Liver (tissue), 9 donors: ENCODE data around the gene DHX35. TPM values are rescaled to one million over a fixed set of nuclear protein-coding genes. Genes with fewer than 3 reads are reported as not detected.

Source experiments
- DNase-seq: peaks from one replicate; pipeline ENCODE4 v3.0.0-alpha.2; 2017; ENCODE audit warnings: low spot score
- H3K27ac ChIP-seq, 2 donors: one replicate each; pipeline ENCODE4 v1.7.0; 2013; ENCODE audit warnings: inconsistent platforms in 2 of 2, low read length in 2 of 2, control low read depth in 1 of 2, low read depth in 1 of 2, mild to moderate bottlenecking in 1 of 2
- H3K27me3 ChIP-seq, 4 donors: one replicate each; pipeline versions ENCODE4 v1.6.1 to v1.7.0; 2013; ENCODE audit warnings: low read length in 3 of 4, inconsistent platforms in 1 of 4, mild to moderate bottlenecking in 1 of 4, moderate library complexity in 1 of 4; ENCODE audit not compliant: control insufficient read depth in 4 of 4, insufficient read depth in 4 of 4
- H3K36me3 ChIP-seq, 4 donors: one replicate each; pipeline versions ENCODE4 v1.6.1 to v1.7.0; 2013; ENCODE audit warnings: low read length in 3 of 4, mild to moderate bottlenecking in 3 of 4, low read depth in 1 of 4, moderate library complexity in 1 of 4; ENCODE audit not compliant: control insufficient read depth in 4 of 4, insufficient read depth in 3 of 4
- H3K4me1 ChIP-seq, 4 donors: one replicate each; pipeline versions ENCODE4 v1.6.1 to v1.7.0; 2013; ENCODE audit warnings: low read length in 3 of 4, mild to moderate bottlenecking in 3 of 4, moderate library complexity in 1 of 4; ENCODE audit not compliant: control insufficient read depth in 4 of 4, insufficient read depth in 4 of 4
- H3K4me3 ChIP-seq, 3 donors: one replicate each; pipeline versions ENCODE4 v1.6.1 to v1.7.0; 2013; ENCODE audit warnings: low read length in 3 of 3, control low read depth in 1 of 3, low read depth in 1 of 3, mild to moderate bottlenecking in 1 of 3
- H3K9ac ChIP-seq, 2 donors: one replicate each; pipeline ENCODE4 v1.7.0; 2013; ENCODE audit warnings: low read length in 2 of 2, mild to moderate bottlenecking in 2 of 2, moderate library complexity in 2 of 2, control low read depth in 1 of 2, low read depth in 1 of 2
- H3K9me3 ChIP-seq, 4 donors: one replicate each; pipeline versions ENCODE4 v1.6.1 to v1.7.0; 2013; ENCODE audit warnings: low read length in 3 of 4; ENCODE audit not compliant: control insufficient read depth in 4 of 4
- ATF3 ChIP-seq: IDR thresholded peaks from 2 replicates; pipeline ENCODE4 v1.6.1; 2016; ENCODE audit warnings: antibody characterized with exemption
- EGR1 ChIP-seq, 2 donors: IDR thresholded peaks; 2 replicates each; pipeline ENCODE4 v1.6.1; 2016 to 2018; ENCODE audit warnings: antibody characterized with exemption in 2 of 2, low read depth in 2 of 2
- FOXA1 ChIP-seq: IDR thresholded peaks from 2 replicates; pipeline ENCODE4 v1.6.1; 2016; ENCODE audit warnings: antibody characterized with exemption
- FOXA2 ChIP-seq: IDR thresholded peaks from 2 replicates; pipeline ENCODE4 v1.6.1; 2016; ENCODE audit warnings: antibody characterized with exemption
- GABPA ChIP-seq, 2 donors: IDR thresholded peaks in 1 of 2; conservative IDR thresholded peaks in 1 of 2; 2 replicates each; pipeline ENCODE4 v1.6.1; 2016; ENCODE audit warnings: antibody characterized with exemption in 2 of 2, mild to moderate bottlenecking in 1 of 2, moderate library complexity in 1 of 2
- HNF4A ChIP-seq, 2 donors: conservative IDR thresholded peaks; 2 replicates each; pipeline ENCODE4 v1.6.1; 2016; ENCODE audit warnings: antibody characterized with exemption in 2 of 2, mild to moderate bottlenecking in 2 of 2
- JUND ChIP-seq, 2 donors: IDR thresholded peaks; 2 replicates each; pipeline ENCODE4 v1.6.1; 2016; ENCODE audit warnings: antibody characterized with exemption in 2 of 2
- NR2F2 ChIP-seq: IDR thresholded peaks from 2 replicates; pipeline ENCODE4 v1.6.1; 2016; ENCODE audit warnings: antibody characterized with exemption
- RAD21 ChIP-seq, 2 donors: IDR thresholded peaks; 2 replicates each; pipeline ENCODE4 v1.6.1; 2016; ENCODE audit warnings: antibody characterized with exemption in 2 of 2, mild to moderate bottlenecking in 2 of 2
- RXRA ChIP-seq, 2 donors: IDR thresholded peaks; 2 replicates each; pipeline ENCODE4 v1.6.1; 2017 to 2018; ENCODE audit warnings: antibody characterized with exemption in 2 of 2, mild to moderate bottlenecking in 1 of 2
- SP1 ChIP-seq: IDR thresholded peaks from 2 replicates; pipeline ENCODE4 v1.6.1; 2018; ENCODE audit warnings: antibody characterized with exemption, mild to moderate bottlenecking
- TAF1 ChIP-seq: conservative IDR thresholded peaks from 2 replicates; pipeline ENCODE4 v1.6.1; 2016; ENCODE audit warnings: antibody characterized with exemption, mild to moderate bottlenecking
- YY1 ChIP-seq: IDR thresholded peaks from 2 replicates; pipeline ENCODE4 v1.6.1; 2016; ENCODE audit warnings: antibody characterized with exemption, mild to moderate bottlenecking
- WGBS: extraction: QIAGEN DNeasy Blood & Tissue Kit; methylation state at CpG from one replicate; pipeline ENCODE4 v1.1.7; 2013; 5-methylcytosine and 5-hydroxymethylcytosine counted together
- polyA plus RNA-seq, 2 donors: library from polyadenylated mRNA; stranded (reverse) in 1 of 2; unstranded in 1 of 2; fragments of 200-250 nt in 1 of 2; fragments of >200 nt in 1 of 2; fragmentation: Nextera tagmentation in 1 of 2; extraction: Ambion mirVana in 1 of 2; gene quantifications; one replicate each; pipeline versions ENCODE4 v1.2.1 to v1.2.3, GENCODE V29; 2013 to 2015
- total RNA-seq, 2 donors: library from RNA; depleted of rRNA; stranded (reverse); fragments of >200 nt; gene quantifications; one replicate each; pipeline ENCODE4 v1.2.3, GENCODE V29; 2014
- TF ChIP-seq, protein P1 (sequence below): IDR thresholded peaks from 2 replicates; pipeline ENCODE4 v1.6.1; 2016; ENCODE audit warnings: antibody characterized with exemption
- TF ChIP-seq, protein P2 (sequence below): fragments of 150-350 bp; IDR thresholded peaks from 2 replicates; pipeline ENCODE4 v1.5.1; 2017; ENCODE audit warnings: improper control_type of control experiment, low read depth, low read length; ENCODE audit not compliant: missing input control
- TF ChIP-seq, protein P3 (sequence below): IDR thresholded peaks from 2 replicates; pipeline ENCODE4 v1.6.1; 2016; ENCODE audit warnings: antibody characterized with exemption
- TF ChIP-seq, protein P4 (sequence below): IDR thresholded peaks from 2 replicates; pipeline ENCODE4 v1.6.1; 2016; ENCODE audit warnings: antibody characterized with exemption, mild to moderate bottlenecking
- donor health status: healthy.
- donor health status: healthy.
- donor health status: healthy.
- donor health status: healthy.
- donor health status: healthy.

DHX35 gene
- total and polyA plus RNA-seq, 4 donors: 2.7 to 10.6 (median 4.8) TPM

GRCh38 chr20:38937000-38937399 lies 25.1 kb upstream of the DHX35 start:
- Histone ChIP-seq H3K9ac (no peak overlapping the region), H3K4me1 (no peaks in the 10 kb centered on the region), H3K27me3 (no peaks in the 10 kb centered on the region), H3K4me3 (no peak overlapping the region), H3K9me3 (no peaks in the 10 kb centered on the region), H3K27ac (no peak overlapping the region), H3K36me3 (no peaks in the 10 kb centered on the region)
- TF ChIP-seq HNF4A (conservative IDR thresholded peaks at IDR 0.05): no peak
- TF ChIP-seq, protein P1, sequence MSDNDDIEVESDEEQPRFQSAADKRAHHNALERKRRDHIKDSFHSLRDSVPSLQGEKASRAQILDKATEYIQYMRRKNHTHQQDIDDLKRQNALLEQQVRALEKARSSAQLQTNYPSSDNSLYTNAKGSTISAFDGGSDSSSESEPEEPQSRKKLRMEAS: no peak
- no peak for TF ChIP-seq EGR1 (IDR thresholded peaks at IDR 0.05; ENCODE audit: low read depth in 2 of 2)
- no peak for TF ChIP-seq TAF1
- no peak for TF ChIP-seq YY1
- TF ChIP-seq RAD21 (IDR thresholded peaks at IDR 0.05): no peak
- TF ChIP-seq, protein P2, sequence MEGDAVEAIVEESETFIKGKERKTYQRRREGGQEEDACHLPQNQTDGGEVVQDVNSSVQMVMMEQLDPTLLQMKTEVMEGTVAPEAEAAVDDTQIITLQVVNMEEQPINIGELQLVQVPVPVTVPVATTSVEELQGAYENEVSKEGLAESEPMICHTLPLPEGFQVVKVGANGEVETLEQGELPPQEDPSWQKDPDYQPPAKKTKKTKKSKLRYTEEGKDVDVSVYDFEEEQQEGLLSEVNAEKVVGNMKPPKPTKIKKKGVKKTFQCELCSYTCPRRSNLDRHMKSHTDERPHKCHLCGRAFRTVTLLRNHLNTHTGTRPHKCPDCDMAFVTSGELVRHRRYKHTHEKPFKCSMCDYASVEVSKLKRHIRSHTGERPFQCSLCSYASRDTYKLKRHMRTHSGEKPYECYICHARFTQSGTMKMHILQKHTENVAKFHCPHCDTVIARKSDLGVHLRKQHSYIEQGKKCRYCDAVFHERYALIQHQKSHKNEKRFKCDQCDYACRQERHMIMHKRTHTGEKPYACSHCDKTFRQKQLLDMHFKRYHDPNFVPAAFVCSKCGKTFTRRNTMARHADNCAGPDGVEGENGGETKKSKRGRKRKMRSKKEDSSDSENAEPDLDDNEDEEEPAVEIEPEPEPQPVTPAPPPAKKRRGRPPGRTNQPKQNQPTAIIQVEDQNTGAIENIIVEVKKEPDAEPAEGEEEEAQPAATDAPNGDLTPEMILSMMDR: no peak
- no peak for TF ChIP-seq FOXA1
- no peak for TF ChIP-seq JUND (IDR thresholded peaks at IDR 0.05)
- TF ChIP-seq NR2F2: no peak
- TF ChIP-seq ATF3: no peak
- TF ChIP-seq, protein P3, sequence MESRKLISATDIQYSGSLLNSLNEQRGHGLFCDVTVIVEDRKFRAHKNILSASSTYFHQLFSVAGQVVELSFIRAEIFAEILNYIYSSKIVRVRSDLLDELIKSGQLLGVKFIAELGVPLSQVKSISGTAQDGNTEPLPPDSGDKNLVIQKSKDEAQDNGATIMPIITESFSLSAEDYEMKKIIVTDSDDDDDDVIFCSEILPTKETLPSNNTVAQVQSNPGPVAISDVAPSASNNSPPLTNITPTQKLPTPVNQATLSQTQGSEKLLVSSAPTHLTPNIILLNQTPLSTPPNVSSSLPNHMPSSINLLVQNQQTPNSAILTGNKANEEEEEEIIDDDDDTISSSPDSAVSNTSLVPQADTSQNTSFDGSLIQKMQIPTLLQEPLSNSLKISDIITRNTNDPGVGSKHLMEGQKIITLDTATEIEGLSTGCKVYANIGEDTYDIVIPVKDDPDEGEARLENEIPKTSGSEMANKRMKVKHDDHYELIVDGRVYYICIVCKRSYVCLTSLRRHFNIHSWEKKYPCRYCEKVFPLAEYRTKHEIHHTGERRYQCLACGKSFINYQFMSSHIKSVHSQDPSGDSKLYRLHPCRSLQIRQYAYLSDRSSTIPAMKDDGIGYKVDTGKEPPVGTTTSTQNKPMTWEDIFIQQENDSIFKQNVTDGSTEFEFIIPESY: no peak
- no peak for TF ChIP-seq SP1
- TF ChIP-seq, protein P4, sequence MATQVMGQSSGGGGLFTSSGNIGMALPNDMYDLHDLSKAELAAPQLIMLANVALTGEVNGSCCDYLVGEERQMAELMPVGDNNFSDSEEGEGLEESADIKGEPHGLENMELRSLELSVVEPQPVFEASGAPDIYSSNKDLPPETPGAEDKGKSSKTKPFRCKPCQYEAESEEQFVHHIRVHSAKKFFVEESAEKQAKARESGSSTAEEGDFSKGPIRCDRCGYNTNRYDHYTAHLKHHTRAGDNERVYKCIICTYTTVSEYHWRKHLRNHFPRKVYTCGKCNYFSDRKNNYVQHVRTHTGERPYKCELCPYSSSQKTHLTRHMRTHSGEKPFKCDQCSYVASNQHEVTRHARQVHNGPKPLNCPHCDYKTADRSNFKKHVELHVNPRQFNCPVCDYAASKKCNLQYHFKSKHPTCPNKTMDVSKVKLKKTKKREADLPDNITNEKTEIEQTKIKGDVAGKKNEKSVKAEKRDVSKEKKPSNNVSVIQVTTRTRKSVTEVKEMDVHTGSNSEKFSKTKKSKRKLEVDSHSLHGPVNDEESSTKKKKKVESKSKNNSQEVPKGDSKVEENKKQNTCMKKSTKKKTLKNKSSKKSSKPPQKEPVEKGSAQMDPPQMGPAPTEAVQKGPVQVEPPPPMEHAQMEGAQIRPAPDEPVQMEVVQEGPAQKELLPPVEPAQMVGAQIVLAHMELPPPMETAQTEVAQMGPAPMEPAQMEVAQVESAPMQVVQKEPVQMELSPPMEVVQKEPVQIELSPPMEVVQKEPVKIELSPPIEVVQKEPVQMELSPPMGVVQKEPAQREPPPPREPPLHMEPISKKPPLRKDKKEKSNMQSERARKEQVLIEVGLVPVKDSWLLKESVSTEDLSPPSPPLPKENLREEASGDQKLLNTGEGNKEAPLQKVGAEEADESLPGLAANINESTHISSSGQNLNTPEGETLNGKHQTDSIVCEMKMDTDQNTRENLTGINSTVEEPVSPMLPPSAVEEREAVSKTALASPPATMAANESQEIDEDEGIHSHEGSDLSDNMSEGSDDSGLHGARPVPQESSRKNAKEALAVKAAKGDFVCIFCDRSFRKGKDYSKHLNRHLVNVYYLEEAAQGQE: no peak
- no peak for TF ChIP-seq GABPA (IDR thresholded peaks at IDR 0.05 in 1 of 2, conservative IDR thresholded peaks at IDR 0.05 in 1 of 2)
- no peak for TF ChIP-seq FOXA2
- no peak for TF ChIP-seq RXRA (IDR thresholded peaks at IDR 0.05)
- 97% methylated on average over 5 of the region's 5 CpGs for whole genome bisulfite sequencing
- no peak for DNase-seq
